Neural progenitor cell (in vitro differentiated cells): ENCODE measurements around the gene HNRNPM.
"Not testable (repeated sequence)": the region's sequence is repeated elsewhere in the genome, so short reads cannot be mapped to it uniquely, and the experiment has no call there.

Experiments used
- EZH2 ChIP-seq: fragments of 200-600 bp; sonication (generic); IDR thresholded peaks from 2 replicates; pipeline ENCODE4 v1.6.1; 2017; ENCODE audit warnings: antibody characterized with exemption, mild to moderate bottlenecking, moderate library complexity
- EZH2phosphoT487 ChIP-seq: fragments of 200-600 bp; sonication (generic); IDR thresholded peaks from 2 replicates; pipeline ENCODE4 v1.6.1; 2017; ENCODE audit warnings: antibody characterized with exemption
- TF ChIP-seq, protein P1 (sequence below): fragments of 200-600 bp; sonication (generic); IDR thresholded peaks from 2 replicates; pipeline ENCODE4 v1.5.1; 2017; ENCODE audit warnings: antibody characterized with exemption, mild to moderate bottlenecking

GRCh38 chr19:8410718-8411117, 34.1 kb upstream of the HNRNPM start:
- TF ChIP-seq, protein P1, sequence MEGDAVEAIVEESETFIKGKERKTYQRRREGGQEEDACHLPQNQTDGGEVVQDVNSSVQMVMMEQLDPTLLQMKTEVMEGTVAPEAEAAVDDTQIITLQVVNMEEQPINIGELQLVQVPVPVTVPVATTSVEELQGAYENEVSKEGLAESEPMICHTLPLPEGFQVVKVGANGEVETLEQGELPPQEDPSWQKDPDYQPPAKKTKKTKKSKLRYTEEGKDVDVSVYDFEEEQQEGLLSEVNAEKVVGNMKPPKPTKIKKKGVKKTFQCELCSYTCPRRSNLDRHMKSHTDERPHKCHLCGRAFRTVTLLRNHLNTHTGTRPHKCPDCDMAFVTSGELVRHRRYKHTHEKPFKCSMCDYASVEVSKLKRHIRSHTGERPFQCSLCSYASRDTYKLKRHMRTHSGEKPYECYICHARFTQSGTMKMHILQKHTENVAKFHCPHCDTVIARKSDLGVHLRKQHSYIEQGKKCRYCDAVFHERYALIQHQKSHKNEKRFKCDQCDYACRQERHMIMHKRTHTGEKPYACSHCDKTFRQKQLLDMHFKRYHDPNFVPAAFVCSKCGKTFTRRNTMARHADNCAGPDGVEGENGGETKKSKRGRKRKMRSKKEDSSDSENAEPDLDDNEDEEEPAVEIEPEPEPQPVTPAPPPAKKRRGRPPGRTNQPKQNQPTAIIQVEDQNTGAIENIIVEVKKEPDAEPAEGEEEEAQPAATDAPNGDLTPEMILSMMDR, result not testable (repeated sequence)
- not testable (repeated sequence) for TF ChIP-seq EZH2, EZH2phosphoT487
